ENCODE results near the gene PERM1. TPM values are rescaled to one million over a fixed set of nuclear protein-coding genes. Genes with fewer than 3 reads are reported as not detected.

The PERM1 gene
- total RNA-seq, 1 experiment from 2014 or later, result 0.18 TPM

GRCh38 chr1:970973-971730 lies 10.7 kb downstream of the PERM1 start:
- no peak for TF ChIP-seq CTCF (IDR thresholded peaks at IDR 0.05; ENCODE audit: insufficient read depth in 1 of 2, low read depth in 1 of 2, low read length in 1 of 2, severe bottlenecking in 1 of 2, unreplicated experiment in 1 of 2)
- Mint-ChIP-seq H3K4me3 (ENCODE audit: unreplicated experiment) (no peak overlapping the region), H3K27ac (ENCODE audit: unreplicated experiment) (no peak overlapping the region), H3K27me3 (ENCODE audit: insufficient read depth, unreplicated experiment) (no peaks in the 10 kb centered on the region), H3K9me3 (ENCODE audit: unreplicated experiment) (no peaks in the 10 kb centered on the region), H3K4me1 (ENCODE audit: low read depth, unreplicated experiment) (peaks cover 5% of the 10 kb centered on the region), H3K36me3 (ENCODE audit: insufficient read depth, unreplicated experiment) (no peaks in the 10 kb centered on the region)
- intact Hi-C loops (cut with micrococcal nuclease; ENCODE audit: unreplicated experiment), result no loop called here
- no peaks in the 10 kb centered on the region for H3K9me3 ChIP-seq
- no peaks in the 10 kb centered on the region for H3K36me3 ChIP-seq (ENCODE audit: control insufficient read depth, insufficient read depth, low read length)
- DNase-seq, result no peak
- H3K27me3 ChIP-seq (replicated peaks; ENCODE audit: control insufficient read depth, insufficient read depth, low read length), result no peaks in the 10 kb centered on the region
- H3K4me1 ChIP-seq, result peaks cover 5% of the 10 kb centered on the region
- CTCF ChIA-PET, result no interaction called here
- no TSS peak for BruUV-seq (replicated peaks)
- no peak overlapping the region for H3K4me3 ChIP-seq (ENCODE audit: low read depth, low read length)
- POLR2A ChIA-PET, result no interaction called here

- Histone ChIP-seq H3K27me3 (replicated peaks; ENCODE audit: control insufficient read depth, insufficient read depth, low read length) (no peaks in the 10 kb centered on the region), H3K4me1 (peaks cover 6% of the 10 kb centered on the region), H3K36me3 (ENCODE audit: control insufficient read depth, insufficient read depth, low read length) (no peaks in the 10 kb centered on the region), H3K9me3 (no peaks in the 10 kb centered on the region), H3K4me3 (ENCODE audit: low read depth, low read length) (no peak overlapping the region)
- H3K27ac Mint-ChIP-seq (ENCODE audit: unreplicated experiment), result no peak overlapping the region
- no peaks in the 10 kb centered on the region for H3K27me3 Mint-ChIP-seq (ENCODE audit: insufficient read depth, unreplicated experiment)
- no peak for TF ChIP-seq CTCF (IDR thresholded peaks at IDR 0.05; ENCODE audit: insufficient read depth in 1 of 2, low read depth in 1 of 2, low read length in 1 of 2, severe bottlenecking in 1 of 2, unreplicated experiment in 1 of 2)
- CTCF ChIA-PET, result no interaction called here
- H3K4me3 Mint-ChIP-seq (ENCODE audit: unreplicated experiment), result no peak overlapping the region
- H3K4me1 Mint-ChIP-seq (ENCODE audit: low read depth, unreplicated experiment), result peaks cover 5% of the 10 kb centered on the region
- POLR2A ChIA-PET, result no interaction called here
- BruUV-seq (replicated peaks), result no TSS peak
- no peak for DNase-seq
- H3K9me3 Mint-ChIP-seq (ENCODE audit: unreplicated experiment), result no peaks in the 10 kb centered on the region
- intact Hi-C loops (cut with micrococcal nuclease; ENCODE audit: unreplicated experiment), result no loop called here
- H3K36me3 Mint-ChIP-seq (ENCODE audit: insufficient read depth, unreplicated experiment), result no peaks in the 10 kb centered on the region
Measured at GRCh38 chr1:970242-970972, 11.5 kb downstream of the PERM1 start.

GRCh38 chr1:969260-969855 lies 12.5 kb downstream of the PERM1 start:
- ChIA-PET CTCF (no interaction called here), POLR2A (no interaction called here)
- Mint-ChIP-seq H3K27me3 (ENCODE audit: insufficient read depth, unreplicated experiment) (no peaks in the 10 kb centered on the region), H3K9me3 (ENCODE audit: unreplicated experiment) (no peaks in the 10 kb centered on the region), H3K4me3 (ENCODE audit: unreplicated experiment) (no peak overlapping the region), H3K4me1 (ENCODE audit: low read depth, unreplicated experiment) (no peaks in the 10 kb centered on the region), H3K36me3 (ENCODE audit: insufficient read depth, unreplicated experiment) (peaks cover 6% of the 10 kb centered on the region), H3K27ac (ENCODE audit: unreplicated experiment) (no peak overlapping the region)
- Histone ChIP-seq H3K4me3 (ENCODE audit: low read depth, low read length) (no peak overlapping the region), H3K9me3 (no peaks in the 10 kb centered on the region), H3K36me3 (ENCODE audit: control insufficient read depth, insufficient read depth, low read length) (no peaks in the 10 kb centered on the region), H3K27me3 (replicated peaks; ENCODE audit: control insufficient read depth, insufficient read depth, low read length) (no peaks in the 10 kb centered on the region), H3K4me1 (peaks cover 6% of the 10 kb centered on the region)
- no TSS peak for BruUV-seq (replicated peaks)
- no peak for TF ChIP-seq CTCF (IDR thresholded peaks at IDR 0.05; ENCODE audit: insufficient read depth in 1 of 2, low read depth in 1 of 2, low read length in 1 of 2, severe bottlenecking in 1 of 2, unreplicated experiment in 1 of 2)
- no peak for DNase-seq
- intact Hi-C loops (cut with micrococcal nuclease; ENCODE audit: unreplicated experiment), result no loop called here
